HepG2 (cell line): ENCODE measurements around the gene SERPINF2. TPM values are rescaled to one million over a fixed set of nuclear protein-coding genes. Genes with fewer than 3 reads are reported as not detected.

Experiments
- ARHGAP35 ChIP-seq: sonication (generic); formaldehyde crosslinking; IDR thresholded peaks from 2 replicates; pipeline ENCODE4 v1.9.0; 2022; ENCODE audit warnings: mild to moderate bottlenecking, inconsistent platforms, moderate library complexity, missing genetic modification reagents, borderline replicate concordance
- ELF1 ChIP-seq: sonication (generic); formaldehyde crosslinking; IDR thresholded peaks from 2 replicates; pipeline ENCODE4 v1.4.0; 2020; ENCODE audit warnings: missing genetic modification reagents
- ETV5 ChIP-seq: IDR thresholded peaks from 2 replicates; pipeline ENCODE4 v1.6.1; 2018; ENCODE audit warnings: missing biosample characterization, missing genetic modification reagents, inconsistent platforms, borderline replicate concordance
- ETV6 ChIP-seq: sonication (generic); formaldehyde crosslinking; conservative IDR thresholded peaks from 2 replicates; pipeline ENCODE4 v1.4.0; 2020; ENCODE audit warnings: missing genetic modification reagents
- FIP1L1 ChIP-seq: fragments of 200-400 bp; formaldehyde crosslinking; IDR thresholded peaks from 2 replicates; pipeline ENCODE4 v1.6.1; 2018; ENCODE audit warnings: low read depth, mild to moderate bottlenecking, low read length, moderate library complexity, borderline replicate concordance; ENCODE audit not compliant: insufficient read depth
- HNF4G ChIP-seq, 2 experiments: sonication (generic) in 1 of 2; formaldehyde crosslinking in 1 of 2; IDR thresholded peaks; 2 replicates each; pipeline versions ENCODE4 v1.4.0 to v1.6.1; 2011 to 2020; ENCODE audit warnings: borderline replicate concordance in 2 of 2, low read depth in 2 of 2, mild to moderate bottlenecking in 2 of 2, low read length in 1 of 2, missing genetic modification reagents in 1 of 2, moderate library complexity in 1 of 2
- ISL2 ChIP-seq: sonication (generic); formaldehyde crosslinking; IDR thresholded peaks from 2 replicates; pipeline ENCODE4 v1.5.0; 2020; ENCODE audit warnings: missing genetic modification reagents
- JUNB ChIP-seq: sonication (generic); formaldehyde crosslinking; IDR thresholded peaks from 2 replicates; pipeline ENCODE4 v1.8.0; 2022; ENCODE audit warnings: missing genetic modification reagents, mild to moderate bottlenecking, borderline replicate concordance
- NFRKB ChIP-seq: fragments of 450-650 bp; IDR thresholded peaks from 2 replicates; pipeline ENCODE4 v1.6.1; 2017
- NKX3-1 ChIP-seq: sonication (generic); formaldehyde crosslinking; IDR thresholded peaks from 2 replicates; pipeline ENCODE4 v1.5.0; 2020; ENCODE audit warnings: missing genetic modification reagents
- PHF8 ChIP-seq: sonication (generic); formaldehyde crosslinking; IDR thresholded peaks from 2 replicates; pipeline ENCODE4 v1.5.0; 2020; ENCODE audit warnings: missing genetic modification reagents
- RAD51 ChIP-seq: fragments of 450-650 bp; IDR thresholded peaks from 2 replicates; pipeline ENCODE4 v1.6.1; 2016; ENCODE audit warnings: borderline replicate concordance
- RBM22 ChIP-seq: fragments of 200-400 bp; formaldehyde crosslinking; optimal IDR thresholded peaks from 2 replicates; pipeline ENCODE3; 2017; ENCODE audit warnings: mild to moderate bottlenecking, low read length, moderate library complexity
- REXO4 ChIP-seq: sonication (generic); formaldehyde crosslinking; IDR thresholded peaks from 2 replicates; pipeline ENCODE4 v1.8.0; 2022; ENCODE audit warnings: missing genetic modification reagents, mild to moderate bottlenecking, borderline replicate concordance
- STAG1 ChIP-seq: sonication (generic); formaldehyde crosslinking; IDR thresholded peaks from 2 replicates; pipeline ENCODE4 v1.4.0; 2020; ENCODE audit warnings: missing genetic modification reagents
- TAF1 ChIP-seq: sonication (generic); formaldehyde crosslinking; IDR thresholded peaks from 2 replicates; pipeline ENCODE4 v1.4.0; 2020; ENCODE audit warnings: missing genetic modification reagents
- ZBTB25 ChIP-seq: IDR thresholded peaks from 2 replicates; pipeline ENCODE4 v1.6.1; 2018; ENCODE audit warnings: missing genetic modification reagents
- ZFP90 ChIP-seq: sonication (generic); formaldehyde crosslinking; IDR thresholded peaks from 2 replicates; pipeline ENCODE4 v1.8.0; 2022; ENCODE audit warnings: missing genetic modification reagents, mild to moderate bottlenecking, inconsistent platforms, borderline replicate concordance
- ZFY ChIP-seq: sonication (generic); formaldehyde crosslinking; IDR thresholded peaks from 2 replicates; pipeline ENCODE4 v1.4.0; 2020; ENCODE audit warnings: missing genetic modification reagents
- ZNF350 ChIP-seq: sonication (generic); formaldehyde crosslinking; IDR thresholded peaks from 2 replicates; pipeline ENCODE4 v1.4.0; 2020; ENCODE audit warnings: mild to moderate bottlenecking, low read depth, missing genetic modification reagents, borderline replicate concordance
- ZNF414 ChIP-seq: sonication (generic); formaldehyde crosslinking; IDR thresholded peaks from 2 replicates; pipeline ENCODE4 v1.5.0; 2020; ENCODE audit warnings: missing genetic modification reagents
- ZNF451 ChIP-seq: sonication (generic); formaldehyde crosslinking; IDR thresholded peaks from 2 replicates; pipeline ENCODE4 v1.5.0; 2020; ENCODE audit warnings: mild to moderate bottlenecking, missing genetic modification reagents
- ZNF775 ChIP-seq: sonication (generic); formaldehyde crosslinking; IDR thresholded peaks from 2 replicates; pipeline ENCODE4 v1.4.0; 2020; ENCODE audit warnings: missing genetic modification reagents, mild to moderate bottlenecking, moderate library complexity, borderline replicate concordance
- polyA plus RNA-seq, 8 experiments: library from polyadenylated mRNA; depleted of rRNA in 3 of 8; stranded (reverse) in 7 of 8; unstranded in 1 of 8; fragments of >200 nt; fragmentation: Illumina TruSeq in 4 of 8; extraction: Trizol in 4 of 8; gene quantifications; 2 replicates each; pipeline versions ENCODE4 v1.2.1 to v1.2.3, GENCODE V29; 2011 to 2016; ENCODE audit warnings: low read depth in 4 of 8, missing spikeins in 1 of 8, mixed read lengths in 1 of 8; ENCODE audit not compliant: insufficient read depth in 1 of 8
- total RNA-seq, 5 experiments: library from RNA; depleted of rRNA; stranded (reverse); fragments of >200 nt; fragmentation: Illumina TruSeq; extraction: Trizol; gene quantifications; 2 replicates each; pipeline ENCODE4 v1.2.3, GENCODE V29; 2016; ENCODE audit warnings: low read depth in 1 of 5
- TF ChIP-seq, protein P1 (sequence below): sonication (generic); formaldehyde crosslinking; IDR thresholded peaks from 2 replicates; pipeline ENCODE4 v1.4.0; 2020; ENCODE audit warnings: mild to moderate bottlenecking, missing genetic modification reagents
- TF ChIP-seq, protein P2 (sequence below): sonication (generic); formaldehyde crosslinking; conservative IDR thresholded peaks from 2 replicates; pipeline ENCODE4 v1.8.0; 2022; ENCODE audit warnings: low read depth, missing genetic modification reagents

SERPINF2 gene
- total and polyA plus RNA-seq, 2 of the 13 experiments (the other 11 are each of a cell fraction or from before 2014, with no cell fraction given) = 309 to 548 TPM

- TF ChIP-seq, protein P1, sequence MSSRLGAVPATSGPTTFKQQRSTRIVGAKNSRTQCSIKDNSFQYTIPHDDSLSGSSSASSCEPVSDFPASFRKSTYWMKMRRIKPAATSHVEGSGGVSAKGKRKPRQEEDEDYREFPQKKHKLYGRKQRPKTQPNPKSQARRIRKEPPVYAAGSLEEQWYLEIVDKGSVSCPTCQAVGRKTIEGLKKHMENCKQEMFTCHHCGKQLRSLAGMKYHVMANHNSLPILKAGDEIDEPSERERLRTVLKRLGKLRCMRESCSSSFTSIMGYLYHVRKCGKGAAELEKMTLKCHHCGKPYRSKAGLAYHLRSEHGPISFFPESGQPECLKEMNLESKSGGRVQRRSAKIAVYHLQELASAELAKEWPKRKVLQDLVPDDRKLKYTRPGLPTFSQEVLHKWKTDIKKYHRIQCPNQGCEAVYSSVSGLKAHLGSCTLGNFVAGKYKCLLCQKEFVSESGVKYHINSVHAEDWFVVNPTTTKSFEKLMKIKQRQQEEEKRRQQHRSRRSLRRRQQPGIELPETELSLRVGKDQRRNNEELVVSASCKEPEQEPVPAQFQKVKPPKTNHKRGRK (CRISPR knock-in tag) = no peak
- TF ChIP-seq HNF4G (IDR thresholded peaks at IDR 0.05; ENCODE audit: borderline replicate concordance, low read depth, low read length) (no peak), HNF4G (CRISPR knock-in tag; IDR thresholded peaks at IDR 0.05; ENCODE audit: borderline replicate concordance, low read depth) (no peak), ELF1 (no peak), RBM22 (no peak), TAF1 (CRISPR knock-in tag) (no peak), RAD51 (no peak), ARHGAP35 (no peak), ETV5 (CRISPR knock-in tag) (no peak), ISL2 (CRISPR knock-in tag) (no peak), FIP1L1 (no peak), ZNF350 (CRISPR knock-in tag) (no peak), ZFY (CRISPR knock-in tag) (peak; percentile 48), ZNF775 (CRISPR knock-in tag) (no peak; the same call in 1 of the 2 replicates), ZFP90 (no peak; the same call in 1 of the 2 replicates), JUNB (CRISPR knock-in tag) (no peak), NKX3-1 (CRISPR knock-in tag) (peak; percentile 74; the same call in 1 of the 2 replicates), STAG1 (CRISPR knock-in tag) (0 out of 2 replicates have a peak, but pooled peaks have one; percentile 5), ETV6 (no peak), REXO4 (CRISPR knock-in tag) (no peak), ZNF451 (no peak), ZBTB25 (CRISPR knock-in tag) (no peak), PHF8 (no peak), ZNF414 (CRISPR knock-in tag) (no peak), NFRKB (no peak)
- TF ChIP-seq, protein P2, sequence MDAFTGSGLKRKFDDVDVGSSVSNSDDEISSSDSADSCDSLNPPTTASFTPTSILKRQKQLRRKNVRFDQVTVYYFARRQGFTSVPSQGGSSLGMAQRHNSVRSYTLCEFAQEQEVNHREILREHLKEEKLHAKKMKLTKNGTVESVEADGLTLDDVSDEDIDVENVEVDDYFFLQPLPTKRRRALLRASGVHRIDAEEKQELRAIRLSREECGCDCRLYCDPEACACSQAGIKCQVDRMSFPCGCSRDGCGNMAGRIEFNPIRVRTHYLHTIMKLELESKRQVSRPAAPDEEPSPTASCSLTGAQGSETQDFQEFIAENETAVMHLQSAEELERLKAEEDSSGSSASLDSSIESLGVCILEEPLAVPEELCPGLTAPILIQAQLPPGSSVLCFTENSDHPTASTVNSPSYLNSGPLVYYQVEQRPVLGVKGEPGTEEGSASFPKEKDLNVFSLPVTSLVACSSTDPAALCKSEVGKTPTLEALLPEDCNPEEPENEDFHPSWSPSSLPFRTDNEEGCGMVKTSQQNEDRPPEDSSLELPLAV (CRISPR knock-in tag) = no peak
Observed at GRCh38 chr17:1735834-1736347, 6.8 kb upstream of the SERPINF2 start (continued).
